ENCODE measurements around the gene TMTC1.

GRCh38 chr12:29655861-29656260, 127.9 kb downstream of the TMTC1 start:
- TF ChIP-seq CTCF (IDR thresholded peaks at IDR 0.05; ENCODE audit: low read depth, low read length) (no peak), POLR2A (IDR thresholded peaks at IDR 0.05; ENCODE audit: extremely low read depth, insufficient read length) (no peak)

All from NB4 (cell line).